HG02943 (cell line): ENCODE measurements around the gene ME1.
"Not testable (repeated sequence)": the region's sequence is repeated elsewhere in the genome, so short reads cannot be mapped to it uniquely, and the experiment has no call there.

Experiments
- ATAC-seq: cut with Tn5 transposase; IDR thresholded peaks from one replicate; pipeline ENCODE4 v1.9.1; 2021; ENCODE audit warnings: mild to moderate bottlenecking, low read depth, moderate library complexity; ENCODE audit not compliant: unreplicated experiment

ME1 gene

DNA sequence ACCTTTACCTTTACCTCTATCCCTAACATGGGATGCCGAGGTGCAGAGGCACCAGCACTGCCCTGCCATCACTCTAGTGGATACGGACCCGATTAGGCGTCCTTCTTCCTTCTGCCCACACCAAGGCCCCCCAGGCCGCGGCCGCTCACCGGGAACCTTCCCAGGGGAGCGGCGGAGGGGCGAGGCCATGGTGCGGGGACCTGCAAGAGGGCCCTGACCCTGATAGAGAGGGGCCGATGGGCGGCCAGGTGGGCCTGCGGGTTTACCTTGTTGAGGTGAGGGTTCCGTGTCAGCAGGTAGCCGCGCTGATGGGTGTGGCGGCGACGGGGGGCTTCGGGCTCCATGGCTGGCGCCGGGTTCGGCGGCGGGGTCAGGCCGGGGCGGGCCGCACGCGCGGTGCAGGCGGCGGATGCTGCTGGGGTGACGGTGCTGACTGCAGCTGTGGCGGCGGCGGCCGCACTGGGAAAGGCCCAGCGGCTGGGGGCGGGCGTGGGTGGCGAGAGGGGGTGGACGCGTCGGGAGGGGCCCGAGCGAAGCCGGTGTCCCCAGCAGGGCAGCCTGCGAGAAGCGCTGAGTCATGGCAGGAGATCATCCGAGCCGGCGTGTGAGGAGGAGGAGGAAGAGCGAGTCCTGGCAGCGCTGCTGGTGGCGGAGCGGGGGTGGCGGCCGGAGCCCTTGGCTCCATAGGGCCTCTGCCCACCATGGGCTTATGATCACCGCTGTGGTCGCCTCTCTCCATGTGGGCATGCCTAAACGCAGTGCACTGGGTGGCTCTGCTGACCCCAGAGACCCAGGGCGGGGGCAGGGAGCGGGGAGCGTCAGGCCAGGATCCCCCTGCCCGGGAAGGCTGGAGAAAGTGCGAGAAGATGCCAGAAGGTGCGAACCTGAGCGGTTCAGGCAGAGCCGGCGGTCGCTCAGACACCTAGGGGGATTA lies at the start of gene ME1:
Gene ME1, minus strand, starts transcription at position 441 of the 934 bp plus-strand sequence. Its CDS starts 97 bp downstream, at position 344.
- ATAC-seq, result peak; percentile 81

- no peak for ATAC-seq
Measured at GRCh38 chr6:83480470-83480869, 49.6 kb upstream of the ME1 start.

DNA sequence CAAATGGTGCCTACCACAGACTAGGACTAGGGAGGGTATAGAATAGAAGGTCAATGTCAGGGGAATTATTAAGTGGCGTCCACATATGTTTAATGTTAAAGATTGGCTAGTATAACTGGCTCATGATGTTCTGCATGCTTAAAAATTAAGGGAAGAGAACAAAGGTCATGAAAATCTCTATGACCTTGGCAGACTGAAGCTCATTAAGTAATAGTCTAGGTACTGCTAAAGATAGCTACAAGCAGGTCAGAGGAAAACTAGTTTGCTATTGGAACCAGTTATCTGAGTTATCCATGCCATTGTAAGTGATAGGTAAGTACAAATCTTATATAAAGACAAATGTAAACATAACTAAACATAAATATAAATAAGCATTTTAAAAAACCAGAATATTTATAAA lies 48.5 kb upstream of the ME1 start:
- ATAC-seq, result no peak

DNA sequence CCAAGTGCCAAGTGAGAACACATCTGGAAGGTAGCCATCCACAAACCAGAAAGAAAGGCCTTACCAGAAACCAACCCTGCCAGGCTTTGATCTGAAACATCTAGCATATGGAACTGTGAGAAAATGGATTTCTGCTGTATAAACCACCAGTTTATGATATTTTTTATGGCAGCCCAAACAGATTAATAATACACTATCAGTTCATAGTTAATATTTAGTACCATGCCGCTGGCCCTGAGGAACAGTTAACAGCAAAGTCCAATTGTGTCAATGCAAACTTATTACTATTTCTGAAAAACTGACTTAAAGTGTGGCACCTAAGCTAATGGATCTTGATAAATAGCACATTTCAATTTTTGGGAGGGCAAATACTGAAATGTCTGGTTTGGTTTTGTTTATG lies 46.1 kb upstream of the ME1 start:
- no peak for ATAC-seq

- no peak for ATAC-seq
Measured at GRCh38 chr6:83474309-83474708, 43.5 kb upstream of the ME1 start.

GRCh38 chr6:83472767-83473166 lies 41.9 kb upstream of the ME1 start:
- ATAC-seq, result no peak

DNA sequence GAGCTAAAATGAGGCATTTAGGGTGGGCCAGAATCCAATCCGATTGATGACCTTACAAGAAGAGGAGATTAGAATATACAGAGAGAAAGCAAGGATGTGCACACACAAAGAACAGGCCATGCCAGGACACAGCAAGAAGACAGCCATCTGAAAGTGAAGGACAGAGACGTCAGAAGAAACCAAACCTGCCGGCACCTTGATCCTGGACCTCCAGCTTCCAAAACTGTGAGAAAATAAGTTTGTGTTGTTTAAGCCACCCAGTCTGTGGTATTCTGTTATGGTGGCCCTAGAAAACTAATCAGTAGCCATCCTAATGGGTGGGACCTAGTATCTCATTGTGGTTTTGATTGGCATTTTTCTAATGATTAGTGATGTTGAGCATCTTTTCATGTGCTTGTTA lies 39.7 kb upstream of the ME1 start:
- ATAC-seq, result no peak

DNA sequence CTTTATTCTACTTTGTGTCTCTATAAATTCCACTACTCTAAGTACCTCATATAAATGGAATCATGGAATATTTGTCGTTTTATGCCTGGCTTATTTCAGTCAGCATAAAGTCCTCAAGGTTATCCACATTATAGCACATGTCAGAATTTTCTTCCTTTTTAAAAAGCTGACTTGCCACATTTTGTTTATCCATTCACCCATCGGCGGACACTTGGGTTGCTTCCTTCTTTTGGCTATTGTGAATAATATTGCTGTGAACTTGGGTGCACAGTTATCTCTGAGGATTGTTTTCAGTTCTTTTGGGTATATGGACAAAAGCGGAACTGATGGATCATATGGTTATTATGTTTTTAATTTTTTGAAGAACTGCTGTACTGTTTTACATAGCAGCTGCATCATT lies 39.1 kb upstream of the ME1 start:
- ATAC-seq, result no peak

DNA sequence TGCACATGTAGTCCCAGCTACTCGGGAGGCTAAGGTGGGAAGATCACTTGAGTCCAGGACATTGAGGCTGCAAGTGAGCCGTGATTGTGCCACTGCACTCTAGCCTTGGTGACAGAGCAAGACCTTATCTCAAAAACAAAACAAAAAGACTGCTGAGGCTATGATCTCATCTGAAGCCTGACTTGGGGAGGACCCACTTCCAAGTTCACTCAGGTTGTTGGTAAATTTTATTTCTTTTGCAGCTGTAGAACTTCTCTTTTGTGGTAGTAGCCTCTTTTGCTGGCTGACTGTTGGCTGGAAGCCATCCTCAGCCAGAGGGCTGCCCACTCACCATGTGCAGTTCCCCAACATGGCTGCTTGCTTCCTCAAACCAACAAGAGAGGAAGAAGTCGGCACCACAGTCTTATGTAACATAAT lies 36.8 kb upstream of the ME1 start:
- no peak for ATAC-seq

DNA sequence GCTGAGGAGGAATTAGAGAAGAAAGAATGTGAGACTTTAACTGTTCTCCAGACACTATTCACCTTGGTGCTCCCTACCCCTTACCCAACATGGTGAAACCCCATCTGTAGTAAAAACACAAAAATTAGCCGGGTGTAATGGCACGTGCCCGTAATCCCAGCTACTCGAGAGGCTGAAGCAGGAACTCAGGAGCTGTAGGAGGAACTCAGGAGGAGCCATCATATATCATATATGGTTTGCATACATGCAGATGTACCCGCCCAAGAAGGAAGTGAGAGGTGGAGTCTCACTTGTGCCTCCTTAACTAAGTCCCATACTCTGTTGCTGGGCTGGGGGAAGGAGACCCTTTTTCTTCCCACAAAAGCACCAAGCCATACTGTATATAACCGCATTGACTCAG lies 35.5 kb upstream of the ME1 start:
- no peak for ATAC-seq

DNA sequence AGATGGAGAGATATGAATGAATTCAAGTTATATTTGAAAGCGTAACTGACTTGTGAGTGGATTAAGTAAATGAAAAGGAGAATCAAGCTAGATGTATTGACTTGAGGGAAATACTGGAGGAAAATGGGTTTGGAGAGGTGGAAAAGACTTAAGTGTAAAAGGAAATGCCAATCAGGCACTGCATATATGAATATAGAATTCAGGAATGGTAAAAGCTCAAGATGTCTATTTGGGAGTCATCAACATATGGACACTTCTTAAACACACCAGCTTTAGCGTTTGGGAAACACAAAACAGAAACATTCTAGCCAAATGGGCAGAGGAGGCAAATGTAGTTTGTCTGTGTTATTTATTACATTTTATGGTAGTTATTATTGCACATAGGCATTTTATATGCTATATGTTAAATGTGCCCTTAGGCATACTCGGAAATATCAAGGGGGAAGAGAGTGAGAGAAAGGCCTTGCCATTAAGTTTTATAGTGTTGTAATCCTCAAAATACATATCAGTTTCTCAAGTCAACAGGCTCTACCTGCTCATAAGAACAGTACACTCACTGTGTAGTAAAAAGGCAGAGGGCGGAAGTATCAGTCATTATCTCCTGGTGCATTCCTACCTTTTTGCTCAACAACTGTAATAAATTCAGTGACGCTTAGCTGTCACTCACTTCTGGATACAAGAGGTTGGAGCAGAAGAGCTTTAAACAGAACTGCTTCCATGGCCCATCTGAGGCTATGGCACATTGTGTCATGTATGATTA lies 33.7 kb upstream of the ME1 start:
- ATAC-seq, result no peak

DNA sequence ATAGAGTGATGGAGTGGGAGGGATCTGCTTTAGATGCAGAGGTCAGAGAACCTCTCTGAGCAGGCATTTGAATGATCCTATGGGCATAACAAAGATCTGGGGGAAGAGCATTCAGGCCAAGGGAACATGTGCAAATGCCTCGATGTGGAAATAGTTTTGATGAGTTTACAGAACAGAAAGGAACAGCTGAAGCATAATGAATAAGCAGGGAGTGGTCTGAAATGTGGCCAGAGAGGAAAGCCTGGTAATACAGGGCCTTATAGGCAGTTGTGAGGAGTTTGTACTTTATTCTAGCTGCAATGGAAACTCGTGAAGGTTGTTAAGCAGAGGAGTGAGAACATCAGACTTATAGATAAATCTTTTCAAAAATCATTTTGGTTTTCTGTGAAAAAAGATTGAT lies 33.0 kb upstream of the ME1 start:
- no peak for ATAC-seq

DNA sequence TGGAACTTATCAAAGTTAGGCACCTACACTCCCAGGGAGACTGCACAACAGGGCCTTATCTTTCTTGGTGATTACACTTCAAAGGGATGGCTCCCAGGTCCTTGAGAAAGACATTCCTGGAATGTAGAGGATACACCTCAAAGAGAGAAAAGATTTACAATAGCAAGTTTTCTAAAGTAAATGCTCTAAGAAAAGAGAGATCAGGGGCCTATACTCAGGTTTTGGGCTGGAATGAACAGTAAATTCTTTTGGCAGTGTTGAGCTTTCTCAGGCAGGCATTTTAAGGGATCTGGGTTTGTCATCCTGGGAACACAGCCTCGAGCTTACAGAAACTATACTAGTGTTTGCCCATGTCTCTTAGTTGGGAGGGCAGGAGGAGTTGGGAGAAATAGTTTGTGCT lies 31.7 kb upstream of the ME1 start:
- no peak for ATAC-seq

DNA sequence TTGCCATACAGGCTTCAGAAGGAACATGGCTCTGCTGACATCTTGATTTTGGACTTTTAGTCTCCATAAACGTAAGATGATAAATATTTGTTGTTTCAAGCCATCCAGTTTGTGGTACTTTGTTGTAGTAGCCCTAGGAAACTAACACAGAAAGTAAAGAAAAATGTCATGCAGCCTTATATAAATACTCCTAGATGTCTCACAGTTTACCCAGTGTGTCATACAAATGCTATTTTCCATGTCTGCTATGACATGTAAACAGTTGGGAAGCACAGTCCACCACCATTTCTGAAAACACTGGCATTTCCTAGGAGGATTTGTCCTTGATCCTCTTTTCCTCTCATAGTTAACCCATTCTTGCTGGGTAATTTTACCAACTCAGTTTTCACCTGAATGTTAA lies 30.6 kb upstream of the ME1 start:
- no peak for ATAC-seq

DNA sequence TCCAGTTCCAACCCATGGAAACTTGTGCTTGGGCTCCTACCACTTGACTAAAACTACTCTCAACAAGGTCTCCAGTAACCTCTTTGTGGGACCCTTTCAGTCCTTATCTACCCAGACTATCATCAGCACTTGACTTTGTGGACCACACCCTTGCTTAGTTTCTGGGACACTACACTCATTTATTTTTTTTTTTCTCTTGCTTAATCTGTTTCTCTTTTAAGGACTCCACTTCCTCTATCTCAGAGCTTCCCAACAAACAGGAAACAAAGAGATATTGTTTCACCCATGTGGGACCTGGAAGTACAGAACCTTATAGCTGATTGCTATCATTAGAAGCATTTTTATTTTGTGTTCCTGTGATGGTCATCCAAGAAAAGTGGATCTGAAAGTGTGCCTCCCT lies 28.8 kb upstream of the ME1 start:
- ATAC-seq, result no peak

DNA sequence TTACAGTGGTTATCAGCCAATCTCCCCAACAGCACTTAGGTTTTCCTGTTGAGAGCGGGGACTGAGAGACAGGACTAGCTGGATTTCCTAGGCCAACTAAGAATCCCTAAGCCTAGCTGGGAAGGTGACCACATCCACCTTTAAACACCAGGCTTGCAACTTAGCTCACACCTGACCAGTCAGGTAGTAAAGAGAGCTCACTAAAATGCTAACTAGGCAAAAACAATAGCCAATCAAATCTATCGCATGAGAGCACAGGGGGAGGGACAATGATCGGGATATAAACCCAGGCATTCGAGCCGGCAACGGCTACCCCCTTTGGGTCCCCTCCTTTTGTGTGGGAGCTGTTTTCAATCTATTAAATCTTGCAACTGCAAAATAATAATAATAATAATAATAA lies 19.2 kb upstream of the ME1 start:
- not testable (repeated sequence) for ATAC-seq

GRCh38 chr6:83444086-83444699 lies 13.3 kb upstream of the ME1 start:
- not testable (repeated sequence) for ATAC-seq

DNA sequence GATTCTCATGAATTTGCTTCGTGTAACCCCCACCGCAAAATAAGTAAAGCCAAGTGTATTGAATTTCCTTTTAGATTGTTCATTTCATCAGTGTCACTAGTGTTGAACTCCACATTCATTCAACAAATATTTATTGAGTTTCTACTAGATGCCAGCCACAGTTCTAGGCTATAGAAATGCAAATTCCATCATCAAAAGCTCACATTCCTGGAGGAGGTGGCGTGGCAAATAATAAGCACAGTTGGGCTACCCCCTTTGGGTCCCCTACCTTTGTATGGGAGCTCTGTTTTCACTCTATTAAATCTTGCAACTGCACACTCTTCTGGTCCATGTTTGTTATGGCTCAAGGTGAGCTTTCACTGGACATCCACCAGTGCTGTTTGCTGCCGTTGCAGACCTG lies 12.7 kb upstream of the ME1 start:
- ATAC-seq, result no peak

DNA sequence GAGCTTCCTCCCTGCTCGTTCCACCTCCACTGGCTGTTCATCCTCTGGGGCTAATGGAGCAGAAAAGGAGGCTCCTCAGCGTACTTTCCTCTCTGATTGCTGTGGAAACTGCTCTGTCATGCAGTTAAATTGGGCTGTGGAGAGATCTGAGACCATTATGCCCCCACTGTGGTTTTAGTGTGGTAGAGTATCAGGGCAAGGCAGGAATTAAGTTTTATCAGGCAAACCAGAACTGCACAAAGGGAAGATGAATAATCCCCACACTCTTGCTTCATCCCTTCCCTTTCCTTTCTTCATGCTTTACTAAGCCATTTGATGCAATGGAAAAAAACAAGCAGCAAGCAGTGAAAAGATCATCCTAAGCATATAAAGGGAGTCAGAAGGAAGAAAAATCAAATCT lies 11.9 kb upstream of the ME1 start:
- no peak for ATAC-seq

- no peak for ATAC-seq
Measured at GRCh38 chr6:83439201-83439600, 8.3 kb upstream of the ME1 start.

GRCh38 chr6:83436674-83437073 lies 5.8 kb upstream of the ME1 start:
- no peak for ATAC-seq
